RWPE1 (cell line): Measurements from ENCODE around the gene MME.
A peak's percentile ranks its signal among the peaks of the same experiment; 100 is the strongest.

Source experiments
- CTCF ChIA-PET: fragments of 350-600 bp; sonication (Branson Sonifier 250); formaldehyde crosslinking; extraction: SDS; loops from one replicate; lab custom pipeline; 2021; lab: Yijun Ruan, JAX
- POLR2A ChIA-PET: fragments of 400-600 bp; formaldehyde crosslinking; extraction: SDS; loops from one replicate; lab custom pipeline; 2020; ENCODE audit warnings: antibody characterized with exemption; ENCODE audit not compliant: low non-redundant PET; lab: Yijun Ruan, JAX
- DNase-seq: peaks from one replicate; pipeline ENCODE4 v3.0.0; 2012; ENCODE audit warnings: low spot score
- H3K27ac ChIP-seq: fragments of 450-650 bp; 2 replicates; pipeline ENCODE4 v1.5.1; 2017
- TF ChIP-seq, protein P1 (sequence below): fragments of 450-650 bp; conservative IDR thresholded peaks from 2 replicates; pipeline ENCODE4 v1.5.1; 2017; ENCODE audit warnings: low read depth, mild to moderate bottlenecking

Gene MME

GRCh38 chr3:155079746-155080487, at the start of gene MME:
Gene MME, plus strand, starts transcription at chr3:155080319. Its CDS starts 3,849 bp downstream, at chr3:155084168.
- TF ChIP-seq, protein P1, sequence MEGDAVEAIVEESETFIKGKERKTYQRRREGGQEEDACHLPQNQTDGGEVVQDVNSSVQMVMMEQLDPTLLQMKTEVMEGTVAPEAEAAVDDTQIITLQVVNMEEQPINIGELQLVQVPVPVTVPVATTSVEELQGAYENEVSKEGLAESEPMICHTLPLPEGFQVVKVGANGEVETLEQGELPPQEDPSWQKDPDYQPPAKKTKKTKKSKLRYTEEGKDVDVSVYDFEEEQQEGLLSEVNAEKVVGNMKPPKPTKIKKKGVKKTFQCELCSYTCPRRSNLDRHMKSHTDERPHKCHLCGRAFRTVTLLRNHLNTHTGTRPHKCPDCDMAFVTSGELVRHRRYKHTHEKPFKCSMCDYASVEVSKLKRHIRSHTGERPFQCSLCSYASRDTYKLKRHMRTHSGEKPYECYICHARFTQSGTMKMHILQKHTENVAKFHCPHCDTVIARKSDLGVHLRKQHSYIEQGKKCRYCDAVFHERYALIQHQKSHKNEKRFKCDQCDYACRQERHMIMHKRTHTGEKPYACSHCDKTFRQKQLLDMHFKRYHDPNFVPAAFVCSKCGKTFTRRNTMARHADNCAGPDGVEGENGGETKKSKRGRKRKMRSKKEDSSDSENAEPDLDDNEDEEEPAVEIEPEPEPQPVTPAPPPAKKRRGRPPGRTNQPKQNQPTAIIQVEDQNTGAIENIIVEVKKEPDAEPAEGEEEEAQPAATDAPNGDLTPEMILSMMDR: no peak
- ChIA-PET CTCF (no interaction called here), POLR2A (no interaction called here)
- DNase-seq: peak; percentile 52
- H3K27ac ChIP-seq: peak within 1 kb of the TSS; percentile 57

GRCh38 chr3:155031186-155031585, 48.9 kb upstream of the MME start:
- POLR2A ChIA-PET: no interaction called here

DNA sequence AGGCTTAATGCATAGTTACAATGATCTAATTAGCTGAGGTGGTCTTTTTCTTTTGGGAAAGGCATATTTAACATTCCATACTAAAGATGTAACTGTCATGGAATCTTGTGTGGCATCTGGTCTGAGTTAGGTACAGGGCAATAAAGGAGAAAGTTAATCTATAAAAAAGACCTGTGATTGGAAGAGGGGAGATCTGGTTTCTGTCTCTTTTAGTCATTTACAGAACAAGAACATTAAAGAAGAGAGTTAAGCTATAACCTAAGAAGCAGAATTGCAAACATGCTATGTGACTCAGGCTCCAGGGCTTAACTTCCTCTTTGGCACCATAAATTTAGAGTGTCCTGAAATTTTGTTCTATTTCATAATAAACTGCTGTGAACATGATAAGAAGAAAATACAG, 47.2 kb upstream of the MME start:
- CTCF ChIA-PET: interaction anchor here (0.6 kb wide), 1 partner anchor 26 kb away, joined by 5 read pairs; no protein-coding TSS in a partner anchor
- POLR2A ChIA-PET: no interaction called here

More at GRCh38 chr3:155031186-155031585, 48.9 kb upstream of the MME start:
- TF ChIP-seq, protein P1: no peak
- CTCF ChIA-PET: no interaction called here
- H3K27ac ChIP-seq: no peak overlapping the region
- DNase-seq: no peak

GRCh38 chr3:155034786-155035185, 45.3 kb upstream of the MME start:
- POLR2A ChIA-PET: no interaction called here
- H3K27ac ChIP-seq: no peak overlapping the region
- no peak for DNase-seq
- TF ChIP-seq, protein P1: no peak
- CTCF ChIA-PET: no interaction called here

More for the DNA sequence above, 47.2 kb upstream of the MME start:
- TF ChIP-seq, protein P1: no peak
- no peak for DNase-seq
- H3K27ac ChIP-seq: no peak overlapping the region

- ChIA-PET CTCF (no interaction called here), POLR2A (no interaction called here)
- TF ChIP-seq, protein P1: no peak
- DNase-seq: no peak
- no peak overlapping the region for H3K27ac ChIP-seq
Observed at GRCh38 chr3:155035553-155035952, 44.6 kb upstream of the MME start.

- ChIA-PET CTCF (no interaction called here), POLR2A (no interaction called here)
- no peak for DNase-seq
- no peak overlapping the region for H3K27ac ChIP-seq
- TF ChIP-seq, protein P1: no peak
Observed at GRCh38 chr3:155037508-155038202, 42.5 kb upstream of the MME start.
